T-helper 2 cell treated with Interferon-gamma antibody and Interleukin-4, amounts not matched to agents 5 μg/mL and 100 μg/mL, for 36 hours (primary cell): ENCODE results near the gene EFHD1.

Experiments
- DNase-seq: peaks from one replicate; pipeline ENCODE4 v3.0.0; 2021; ENCODE audit warnings: low spot score
- H3K27ac Mint-ChIP-seq: one replicate; pipeline ENCODE4 v1.8.0; 2021; ENCODE audit warnings: mild to moderate bottlenecking, mixed read lengths
- H3K27me3 Mint-ChIP-seq: one replicate; pipeline ENCODE4 v1.8.0; 2021; ENCODE audit warnings: low read depth, mixed read lengths
- H3K36me3 Mint-ChIP-seq: one replicate; pipeline ENCODE4 v1.8.0; 2021; ENCODE audit warnings: low read depth, mixed read lengths
- H3K4me1 Mint-ChIP-seq: one replicate; pipeline ENCODE4 v1.8.0; 2021; ENCODE audit warnings: low read depth, mixed read lengths
- H3K4me3 Mint-ChIP-seq: one replicate; pipeline ENCODE4 v1.8.0; 2022; ENCODE audit warnings: mild to moderate bottlenecking, moderate library complexity, mixed read lengths
- H3K9me3 Mint-ChIP-seq: one replicate; pipeline ENCODE4 v1.8.0; 2021; ENCODE audit warnings: mixed read lengths

Gene EFHD1

DNA sequence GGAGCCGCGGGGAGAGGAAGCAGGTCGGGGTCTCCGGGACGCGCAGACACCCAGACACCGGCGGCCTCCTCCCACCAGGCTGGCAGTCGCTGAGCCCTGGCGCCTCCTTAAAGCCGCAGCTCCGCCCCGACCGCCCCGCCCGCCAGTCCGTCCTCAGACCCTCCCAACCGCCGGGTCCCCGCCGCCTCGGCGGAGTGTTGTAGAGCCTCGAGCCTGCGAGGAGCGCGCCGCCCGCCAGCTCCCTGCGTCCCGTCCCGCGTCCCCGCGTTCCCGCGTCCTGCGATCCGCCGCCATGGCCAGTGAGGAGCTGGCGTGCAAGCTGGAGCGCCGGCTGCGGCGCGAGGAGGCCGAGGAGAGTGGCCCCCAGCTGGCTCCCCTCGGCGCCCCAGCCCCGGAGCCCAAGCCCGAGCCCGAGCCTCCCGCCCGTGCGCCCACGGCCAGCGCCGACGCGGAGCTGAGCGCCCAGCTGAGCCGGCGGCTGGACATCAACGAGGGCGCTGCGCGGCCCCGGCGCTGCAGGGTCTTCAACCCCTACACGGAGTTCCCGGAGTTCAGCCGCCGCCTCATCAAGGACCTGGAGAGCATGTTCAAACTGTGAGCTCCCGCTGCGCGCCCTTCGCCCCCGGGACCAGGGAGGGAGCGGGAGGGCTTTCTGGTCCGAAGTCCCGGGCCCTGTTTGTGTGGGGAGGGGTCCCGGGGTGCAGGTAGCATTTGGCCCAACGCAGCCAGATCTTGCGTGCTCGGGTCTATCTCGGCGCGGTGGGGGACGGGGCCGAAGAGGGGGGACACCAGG is at the start of gene EFHD1:
Gene EFHD1 (plus strand): TSS at position 192 of the 793 bp plus-strand sequence. CDS start 101 bp downstream, at position 293.
- DNase-seq, result peak; percentile 42
- H3K36me3 Mint-ChIP-seq, result no peaks in the 10 kb centered on the region
- no peaks in the 10 kb centered on the region for H3K9me3 Mint-ChIP-seq
- no peak within 1 kb of the TSS for H3K27ac Mint-ChIP-seq
- H3K4me1 Mint-ChIP-seq, result peaks cover 2% of the 10 kb centered on the region
- peak within 1 kb of the TSS; percentile 45 for H3K4me3 Mint-ChIP-seq
- H3K27me3 Mint-ChIP-seq, result peaks cover 56% of the 10 kb centered on the region

GRCh38 chr2:232584238-232584637 is 49.2 kb upstream of the EFHD1 start:
- peaks cover 13% of the 10 kb centered on the region for H3K4me1 Mint-ChIP-seq
- no peak for DNase-seq
- no peaks in the 10 kb centered on the region for H3K27me3 Mint-ChIP-seq
- peaks cover 23% of the 10 kb centered on the region for H3K36me3 Mint-ChIP-seq
- H3K27ac Mint-ChIP-seq, result no peak overlapping the region
- no peak overlapping the region for H3K4me3 Mint-ChIP-seq
- H3K9me3 Mint-ChIP-seq, result no peaks in the 10 kb centered on the region

DNA sequence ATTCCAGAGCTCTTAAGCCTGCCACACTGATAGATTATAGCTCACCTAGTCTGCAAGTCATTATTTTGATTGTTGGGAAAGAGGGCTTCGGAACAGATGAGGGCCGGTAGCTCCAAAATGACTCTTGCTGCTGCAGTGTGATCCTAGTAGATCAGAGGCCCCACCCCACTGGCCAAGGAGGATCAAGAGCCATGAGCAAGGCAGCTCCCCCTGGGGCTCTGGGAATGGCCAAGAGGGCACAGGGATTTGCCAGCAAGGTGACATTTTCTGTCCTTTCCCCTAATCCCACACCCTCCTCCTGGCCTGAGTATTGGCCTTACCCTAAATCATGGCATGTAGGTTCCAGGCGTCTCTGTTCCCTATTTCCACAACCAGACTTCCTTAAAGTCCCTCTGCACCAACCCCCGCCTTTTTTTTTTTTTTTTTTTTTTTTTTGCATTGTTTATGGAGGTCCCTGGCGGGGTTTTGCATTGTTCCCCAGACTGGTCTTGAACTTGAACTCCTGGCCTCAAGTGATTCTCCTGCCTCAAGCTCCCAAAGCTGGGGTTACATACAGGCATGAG is 46.4 kb upstream of the EFHD1 start:
- no peaks in the 10 kb centered on the region for H3K27me3 Mint-ChIP-seq

GRCh38 chr2:232587512-232587911 is 45.9 kb upstream of the EFHD1 start:
- DNase-seq, result no peak
- Mint-ChIP-seq H3K4me1 (no peaks in the 10 kb centered on the region), H3K27me3 (no peaks in the 10 kb centered on the region), H3K27ac (peak overlapping the region; percentile 8), H3K9me3 (no peaks in the 10 kb centered on the region), H3K4me3 (no peak overlapping the region), H3K36me3 (peaks cover 3% of the 10 kb centered on the region)

More for the DNA sequence above, 46.4 kb upstream of the EFHD1 start:
- H3K27ac Mint-ChIP-seq, result no peak overlapping the region
- no peaks in the 10 kb centered on the region for H3K4me1 Mint-ChIP-seq
- no peak for DNase-seq
- no peaks in the 10 kb centered on the region for H3K9me3 Mint-ChIP-seq
- peaks cover 6% of the 10 kb centered on the region for H3K36me3 Mint-ChIP-seq
- no peak overlapping the region for H3K4me3 Mint-ChIP-seq

- Mint-ChIP-seq H3K27ac (no peak overlapping the region), H3K9me3 (no peaks in the 10 kb centered on the region), H3K36me3 (peaks cover 3% of the 10 kb centered on the region), H3K4me3 (no peak overlapping the region), H3K4me1 (peaks cover 3% of the 10 kb centered on the region), H3K27me3 (no peaks in the 10 kb centered on the region)
- no peak for DNase-seq
These were observed 45.4 kb upstream of the EFHD1 start for GRCh38 chr2:232588031-232588430.

DNA sequence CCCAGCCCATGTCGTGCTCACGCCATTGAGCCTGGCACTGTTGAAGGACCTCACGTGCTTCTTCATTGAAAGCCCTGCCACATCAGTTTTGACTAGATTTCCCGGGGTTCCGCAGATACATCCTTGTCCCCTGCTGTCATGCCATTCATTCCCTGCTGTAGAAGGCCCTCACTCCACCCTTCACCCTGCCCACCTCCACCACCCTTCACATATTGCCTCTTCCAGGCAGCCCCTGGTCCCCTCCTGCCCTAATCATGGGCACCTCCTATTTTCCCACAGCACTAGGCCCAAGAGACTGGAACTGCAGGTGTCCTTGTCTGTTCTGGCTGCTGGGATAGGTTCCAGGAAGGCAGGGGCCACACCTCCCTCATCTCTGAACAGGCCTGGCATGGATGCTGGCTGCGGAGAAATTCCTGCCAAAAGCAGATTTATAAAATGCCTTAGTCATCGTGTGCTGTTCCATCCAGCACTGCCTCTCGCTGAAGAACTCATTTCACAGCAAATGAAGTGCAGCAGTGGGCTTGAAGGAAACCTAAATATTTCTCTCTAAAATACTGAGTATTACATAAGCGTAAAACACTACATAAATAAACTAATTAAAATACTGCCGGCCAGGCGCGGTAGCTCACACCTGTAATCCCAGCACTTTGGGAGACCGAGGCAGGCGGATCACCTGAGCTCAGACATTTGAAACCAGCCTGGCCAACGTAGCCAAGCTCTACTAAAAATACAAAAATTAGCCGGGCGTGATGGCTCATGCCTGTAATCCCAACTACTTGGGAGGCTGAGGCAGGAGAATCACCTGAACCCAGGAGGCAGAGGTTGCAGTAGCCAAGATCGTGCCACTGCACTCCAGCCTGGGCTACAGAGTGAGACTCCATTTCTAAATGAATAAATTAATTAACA is 44.5 kb upstream of the EFHD1 start:
- H3K9me3 Mint-ChIP-seq, result no peaks in the 10 kb centered on the region
- DNase-seq, result no peak
- no peak overlapping the region for H3K4me3 Mint-ChIP-seq
- H3K27me3 Mint-ChIP-seq, result no peaks in the 10 kb centered on the region
- H3K4me1 Mint-ChIP-seq, result peaks cover 6% of the 10 kb centered on the region
- H3K27ac Mint-ChIP-seq, result no peak overlapping the region
- H3K36me3 Mint-ChIP-seq, result no peaks in the 10 kb centered on the region

GRCh38 chr2:232592772-232593395 is 40.5 kb upstream of the EFHD1 start:
- DNase-seq, result no peak
- Mint-ChIP-seq H3K27me3 (no peaks in the 10 kb centered on the region), H3K4me1 (peaks cover 6% of the 10 kb centered on the region), H3K9me3 (no peaks in the 10 kb centered on the region), H3K4me3 (peak overlapping the region; percentile 9), H3K36me3 (no peaks in the 10 kb centered on the region), H3K27ac (no peak overlapping the region)

DNA sequence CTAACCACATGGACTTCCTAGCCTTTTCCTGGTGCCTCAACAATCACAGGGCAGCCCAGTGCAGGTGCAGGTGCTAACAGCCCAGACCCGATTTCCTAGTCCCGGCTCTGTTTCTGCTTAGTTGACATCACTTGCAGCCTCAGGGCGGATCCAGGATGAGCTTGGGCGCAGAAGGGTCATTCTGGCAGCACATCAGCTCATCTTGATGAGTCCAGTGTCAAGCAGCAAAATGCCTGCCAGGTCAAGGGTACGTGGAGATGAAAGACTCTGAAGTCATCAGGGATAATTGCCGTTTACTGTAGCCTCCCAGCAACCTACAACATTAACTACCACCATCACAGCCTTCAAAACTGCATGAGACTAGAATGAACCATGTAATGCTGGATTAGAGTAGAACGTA is 39.4 kb upstream of the EFHD1 start:
- no peak overlapping the region for H3K27ac Mint-ChIP-seq
- no peaks in the 10 kb centered on the region for H3K9me3 Mint-ChIP-seq
- no peak for DNase-seq
- H3K27me3 Mint-ChIP-seq, result no peaks in the 10 kb centered on the region
- H3K36me3 Mint-ChIP-seq, result no peaks in the 10 kb centered on the region
- H3K4me3 Mint-ChIP-seq, result no peak overlapping the region
- peaks cover 6% of the 10 kb centered on the region for H3K4me1 Mint-ChIP-seq

DNA sequence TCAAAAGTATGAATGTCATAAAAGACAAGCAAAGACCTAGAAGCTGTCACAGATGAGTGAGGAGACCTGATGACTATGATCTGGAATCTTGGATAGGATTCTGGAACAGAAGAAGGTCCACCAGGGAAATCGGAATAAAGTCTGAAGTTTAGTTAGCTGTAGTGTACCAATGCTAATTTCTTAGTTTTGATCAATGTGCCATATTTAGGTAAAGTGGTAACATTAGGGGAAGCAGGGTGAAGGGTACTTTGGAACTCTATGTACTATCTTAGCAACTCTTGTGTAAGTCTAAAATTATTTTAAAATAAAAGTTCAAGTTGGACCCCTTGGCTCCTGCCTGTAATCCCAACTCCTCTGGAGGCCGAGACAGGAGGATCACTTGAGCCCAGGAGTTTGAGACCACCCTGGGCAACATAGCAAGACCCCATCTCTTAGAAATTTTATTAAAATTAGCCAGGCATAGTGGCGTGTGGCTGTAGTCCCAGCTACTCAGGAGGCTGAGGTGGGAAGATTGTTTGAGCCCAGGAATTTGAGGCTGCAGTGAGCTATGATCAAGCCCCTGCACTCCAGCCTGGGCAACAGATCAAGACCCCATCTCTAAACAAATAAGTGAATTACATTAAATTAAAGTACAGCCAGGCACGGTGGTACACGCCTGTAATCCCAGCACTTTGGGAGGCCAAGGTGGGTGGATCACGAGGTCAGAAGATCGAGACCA is 35.9 kb upstream of the EFHD1 start:
- no peak for DNase-seq
- no peaks in the 10 kb centered on the region for H3K9me3 Mint-ChIP-seq
- H3K27ac Mint-ChIP-seq, result no peak overlapping the region
- peaks cover 6% of the 10 kb centered on the region for H3K4me1 Mint-ChIP-seq
- no peak overlapping the region for H3K4me3 Mint-ChIP-seq
- no peaks in the 10 kb centered on the region for H3K36me3 Mint-ChIP-seq
- H3K27me3 Mint-ChIP-seq, result no peaks in the 10 kb centered on the region

DNA sequence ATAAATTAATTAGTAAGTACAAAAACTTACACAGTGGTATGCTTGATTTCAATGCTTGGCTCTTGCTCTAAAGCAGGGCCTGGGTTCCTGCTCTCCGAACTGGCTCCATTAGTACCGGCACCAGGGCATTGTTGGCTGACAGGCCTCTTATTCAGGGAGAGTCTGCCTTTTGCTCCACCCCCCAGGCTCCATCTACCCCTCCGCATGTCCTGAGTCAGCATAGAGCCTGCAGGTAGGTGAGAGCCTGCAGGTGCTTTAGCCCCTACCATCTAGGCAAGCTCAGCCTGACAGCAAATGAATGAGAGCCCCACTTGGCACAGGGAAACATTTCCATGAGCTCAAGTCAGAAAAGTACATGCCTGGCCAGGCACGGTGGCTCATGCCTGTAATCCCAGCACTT is 35.1 kb upstream of the EFHD1 start:
- no peaks in the 10 kb centered on the region for H3K36me3 Mint-ChIP-seq
- H3K27ac Mint-ChIP-seq, result no peak overlapping the region
- H3K4me1 Mint-ChIP-seq, result peaks cover under 1% of the 10 kb centered on the region
- no peaks in the 10 kb centered on the region for H3K9me3 Mint-ChIP-seq
- DNase-seq, result no peak
- no peak overlapping the region for H3K4me3 Mint-ChIP-seq
- peaks cover 4% of the 10 kb centered on the region for H3K27me3 Mint-ChIP-seq

DNA sequence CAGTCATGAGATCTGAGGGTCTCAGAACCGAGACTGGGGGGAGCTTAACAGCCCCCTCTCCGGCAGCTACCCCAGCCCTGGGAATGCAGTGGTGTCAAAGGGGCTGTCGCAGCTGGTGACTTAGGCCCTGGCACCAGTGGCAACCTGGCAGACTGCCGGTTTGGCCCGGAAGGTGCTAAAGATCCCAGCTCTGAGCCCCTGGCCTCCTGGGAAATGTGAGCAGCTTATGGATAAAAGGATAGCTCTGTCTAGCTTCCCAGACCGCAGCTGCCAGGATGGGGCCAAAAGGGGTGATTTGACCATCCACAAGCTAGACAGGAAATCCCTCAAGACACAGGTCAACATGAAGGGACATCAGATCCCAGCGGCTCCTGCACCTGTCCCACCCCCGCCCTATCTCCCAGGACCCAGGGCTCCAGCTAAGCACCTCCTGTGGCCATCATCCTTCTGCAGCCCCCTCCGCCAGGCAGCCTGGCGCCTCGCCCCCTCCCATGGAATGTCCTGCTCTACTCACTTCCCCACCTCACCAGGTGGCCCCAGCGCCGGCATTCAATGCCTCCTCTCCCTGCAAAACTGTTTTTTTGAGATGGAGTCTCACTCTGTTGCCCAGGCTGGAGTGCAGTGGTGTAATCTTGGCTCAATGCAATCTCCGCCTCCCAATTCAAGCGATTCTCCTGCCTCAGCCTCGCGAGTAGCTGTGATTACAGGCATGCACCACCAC is 33.2 kb upstream of the EFHD1 start:
- no peak for DNase-seq
- Mint-ChIP-seq H3K36me3 (no peaks in the 10 kb centered on the region), H3K27ac (no peak overlapping the region), H3K4me1 (no peaks in the 10 kb centered on the region), H3K4me3 (no peak overlapping the region), H3K9me3 (no peaks in the 10 kb centered on the region), H3K27me3 (peaks cover 16% of the 10 kb centered on the region)

DNA sequence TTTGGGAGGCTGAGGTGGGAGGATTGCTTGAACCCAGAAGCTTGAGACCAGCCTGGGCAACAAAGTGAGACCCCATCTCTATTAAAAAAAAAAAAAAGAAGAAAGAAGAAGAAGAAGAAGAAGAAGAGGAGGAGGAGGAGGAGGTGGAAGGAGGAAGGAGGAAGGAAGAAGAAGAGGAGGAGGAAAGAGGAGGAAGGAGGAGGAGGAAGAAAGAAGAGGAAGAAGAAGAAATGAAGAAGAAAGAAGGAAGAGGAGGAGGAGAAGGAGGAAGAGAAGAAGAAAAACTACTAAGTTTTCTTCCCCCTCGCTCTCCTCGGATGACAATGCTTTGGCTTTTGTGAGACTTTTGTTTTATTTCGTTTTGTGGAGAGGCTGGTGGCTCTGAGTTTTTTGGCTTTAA is 30.1 kb upstream of the EFHD1 start:
- H3K4me1 Mint-ChIP-seq, result no peaks in the 10 kb centered on the region
- no peaks in the 10 kb centered on the region for H3K9me3 Mint-ChIP-seq
- no peaks in the 10 kb centered on the region for H3K36me3 Mint-ChIP-seq
- no peak overlapping the region for H3K27ac Mint-ChIP-seq
- no peak for DNase-seq
- H3K27me3 Mint-ChIP-seq, result peaks cover 16% of the 10 kb centered on the region
- H3K4me3 Mint-ChIP-seq, result no peak overlapping the region

DNA sequence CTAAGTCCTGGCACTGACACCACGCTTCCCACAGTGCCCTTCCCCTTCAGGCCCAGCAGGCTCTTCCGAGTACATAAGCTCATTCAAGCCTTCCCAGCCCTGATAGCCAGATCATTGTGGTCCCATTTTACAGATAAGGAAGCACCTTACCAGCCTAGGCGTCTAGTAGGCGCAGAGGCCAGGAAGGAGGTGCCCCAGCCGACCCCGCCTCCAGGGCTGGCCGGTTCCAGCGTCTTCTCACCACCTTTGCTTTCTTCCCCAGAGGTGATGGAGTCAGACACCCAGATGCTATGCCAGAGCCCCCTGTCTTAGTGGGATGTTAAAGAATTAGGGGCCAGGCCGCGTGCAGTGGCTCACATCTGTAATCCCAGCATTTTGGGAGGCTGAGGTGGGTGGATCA is 28.9 kb upstream of the EFHD1 start:
- Mint-ChIP-seq H3K36me3 (no peaks in the 10 kb centered on the region), H3K9me3 (no peaks in the 10 kb centered on the region), H3K4me1 (no peaks in the 10 kb centered on the region), H3K4me3 (no peak overlapping the region), H3K27ac (no peak overlapping the region), H3K27me3 (peaks cover 16% of the 10 kb centered on the region)
- DNase-seq, result no peak
